ENCODE results near the gene SCAI.

The SCAI gene

DNA sequence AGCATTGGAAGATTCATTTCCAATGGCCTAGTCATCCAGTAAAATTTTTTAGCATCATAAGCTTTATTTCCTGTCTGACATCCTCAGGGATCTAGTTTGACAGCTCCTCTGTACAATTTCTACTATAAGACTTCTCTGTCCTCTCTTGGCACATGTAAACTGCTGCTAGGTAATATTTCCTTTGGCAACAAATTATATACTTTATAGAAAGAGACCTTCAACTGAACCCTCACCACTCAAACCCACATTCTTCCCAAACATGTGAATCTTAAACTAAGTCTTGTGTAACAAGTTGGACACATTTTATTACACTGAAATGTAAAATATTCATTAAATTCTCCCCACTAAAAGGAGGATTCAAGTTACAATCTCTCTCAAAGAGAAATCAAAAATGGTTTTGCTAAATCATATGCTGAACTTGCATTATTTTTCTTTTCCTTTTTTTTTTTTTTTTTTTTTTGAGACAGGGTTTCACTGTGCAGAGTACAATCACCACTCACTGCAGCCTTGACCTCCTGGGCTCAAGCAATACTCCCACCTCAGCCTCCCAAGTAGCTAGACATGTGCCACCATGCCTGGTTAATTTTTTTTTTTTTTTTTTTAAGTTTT, 36.9 kb downstream of the SCAI start:
- H3K4me1 ChIP-seq (ENCODE audit: control insufficient read depth in 1 of 2, insufficient read depth in 2 of 2, low read length in 2 of 2) = no peaks in the 10 kb centered on the region
- no peaks in the 10 kb centered on the region for H3K79me1 ChIP-seq (ENCODE audit: low read length)
- no peak overlapping the region for H2BK120ac ChIP-seq (ENCODE audit: insufficient read depth, low read length, poor library complexity)
- H3K27ac ChIP-seq (ENCODE audit: low read depth, low read length) = no peak overlapping the region
- H3K9ac ChIP-seq (ENCODE audit: low read length) = no peak overlapping the region
- H2AK5ac ChIP-seq (ENCODE audit: low read length) = no peak overlapping the region
- no peak overlapping the region for H4K91ac ChIP-seq (ENCODE audit: low read depth, low read length)
- H2BK12ac ChIP-seq (ENCODE audit: low read length) = no peak overlapping the region
- H4K8ac ChIP-seq (ENCODE audit: low read depth, low read length) = no peak overlapping the region
- no peak overlapping the region for H3K4me2 ChIP-seq (ENCODE audit: low read length)
- no peak overlapping the region for H3K14ac ChIP-seq (ENCODE audit: low read length)
- no peak overlapping the region for H2BK5ac ChIP-seq (ENCODE audit: low read depth, low read length, poor library complexity)
- no peak overlapping the region for H3K23ac ChIP-seq (ENCODE audit: low read length)
- H2AFZ ChIP-seq (ENCODE audit: insufficient read depth, low read length, poor library complexity) = no peak overlapping the region
- H3K27me3 ChIP-seq (ENCODE audit: insufficient read depth, low read length) = no peaks in the 10 kb centered on the region
- H3K79me2 ChIP-seq (ENCODE audit: control insufficient read depth, insufficient read depth, low read length, poor library complexity) = no peaks in the 10 kb centered on the region
- no peaks in the 10 kb centered on the region for H3K36me3 ChIP-seq (ENCODE audit: control insufficient read depth in 1 of 2, insufficient read depth in 2 of 2, low read length in 2 of 2)
- H3K4me3 ChIP-seq (ENCODE audit: low read depth, low read length) = no peak overlapping the region
- H3K9me3 ChIP-seq (ENCODE audit: insufficient read depth, low read depth, low read length) = no peaks in the 10 kb centered on the region
- no peak for DNase-seq
- H3K4ac ChIP-seq (ENCODE audit: low read depth, low read length) = no peak overlapping the region
- no peak overlapping the region for H4K12ac ChIP-seq (ENCODE audit: low read depth, low read length)
- H3K18ac ChIP-seq (ENCODE audit: low read length) = no peak overlapping the region

DNA sequence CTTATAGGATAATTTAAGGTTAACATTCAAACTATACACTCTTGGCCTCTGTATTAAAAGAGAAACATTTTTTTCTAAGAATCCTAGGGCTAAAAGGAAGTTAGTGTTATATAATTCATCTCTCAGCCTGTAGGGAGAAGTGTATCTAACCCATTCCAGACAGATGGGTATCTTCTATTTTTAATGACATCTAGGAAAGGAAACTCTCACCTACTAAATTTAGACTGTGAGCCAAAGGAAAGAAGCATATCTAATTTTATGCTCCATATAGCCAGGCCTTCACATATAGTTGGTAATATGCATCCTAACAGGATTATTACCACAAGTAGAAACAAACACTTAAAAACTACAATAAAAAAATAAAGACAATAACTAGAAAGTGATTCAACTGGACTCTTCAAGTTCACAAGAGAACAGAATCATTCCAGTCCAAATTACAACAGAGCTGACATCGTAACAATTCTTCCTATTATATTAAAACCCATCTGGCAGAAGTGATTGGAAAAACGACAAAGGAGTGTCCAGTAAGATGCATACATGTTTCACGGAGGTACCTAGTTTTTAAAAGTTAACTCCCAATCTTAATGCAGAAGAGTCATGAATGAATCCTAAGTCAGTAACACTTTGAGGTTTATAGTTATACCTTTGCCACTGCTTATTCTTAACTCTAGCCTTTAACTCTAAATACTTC, 39.4 kb downstream of the SCAI start:
- no peaks in the 10 kb centered on the region for H3K4me1 ChIP-seq (ENCODE audit: control insufficient read depth in 1 of 2, insufficient read depth in 2 of 2, low read length in 2 of 2)
- no CpG with 5 or more reads among the region's 3 CpGs for WGBS (ENCODE audit: extremely low coverage, insufficient coverage, insufficient read length)
- H3K23ac ChIP-seq (ENCODE audit: low read length) = no peak overlapping the region
- no peak overlapping the region for H3K4me3 ChIP-seq (ENCODE audit: low read depth, low read length)
- no peaks in the 10 kb centered on the region for H3K36me3 ChIP-seq (ENCODE audit: control insufficient read depth in 1 of 2, insufficient read depth in 2 of 2, low read length in 2 of 2)
- no peak overlapping the region for H2BK12ac ChIP-seq (ENCODE audit: low read length)
- no peak overlapping the region for H3K9ac ChIP-seq (ENCODE audit: low read length)
- no peak overlapping the region for H3K18ac ChIP-seq (ENCODE audit: low read length)
- H3K9me3 ChIP-seq (ENCODE audit: insufficient read depth, low read depth, low read length) = no peaks in the 10 kb centered on the region
- no peak overlapping the region for H3K4ac ChIP-seq (ENCODE audit: low read depth, low read length)
- no peak overlapping the region for H2AK5ac ChIP-seq (ENCODE audit: low read length)
- H3K79me1 ChIP-seq (ENCODE audit: low read length) = no peaks in the 10 kb centered on the region
- H4K12ac ChIP-seq (ENCODE audit: low read depth, low read length) = no peak overlapping the region
- H3K27ac ChIP-seq (ENCODE audit: low read depth, low read length) = no peak overlapping the region
- H3K79me2 ChIP-seq (ENCODE audit: control insufficient read depth, insufficient read depth, low read length, poor library complexity) = no peaks in the 10 kb centered on the region
- H4K8ac ChIP-seq (ENCODE audit: low read depth, low read length) = no peak overlapping the region
- no peaks in the 10 kb centered on the region for H3K27me3 ChIP-seq (ENCODE audit: insufficient read depth, low read length)
- H2BK120ac ChIP-seq (ENCODE audit: insufficient read depth, low read length, poor library complexity) = no peak overlapping the region
- no peak for DNase-seq
- H2AFZ ChIP-seq (ENCODE audit: insufficient read depth, low read length, poor library complexity) = no peak overlapping the region
- H2BK5ac ChIP-seq (ENCODE audit: low read depth, low read length, poor library complexity) = no peak overlapping the region
- H3K14ac ChIP-seq (ENCODE audit: low read length) = no peak overlapping the region
- no peak overlapping the region for H3K4me2 ChIP-seq (ENCODE audit: low read length)
- H4K91ac ChIP-seq (ENCODE audit: low read depth, low read length) = no peak overlapping the region

DNA sequence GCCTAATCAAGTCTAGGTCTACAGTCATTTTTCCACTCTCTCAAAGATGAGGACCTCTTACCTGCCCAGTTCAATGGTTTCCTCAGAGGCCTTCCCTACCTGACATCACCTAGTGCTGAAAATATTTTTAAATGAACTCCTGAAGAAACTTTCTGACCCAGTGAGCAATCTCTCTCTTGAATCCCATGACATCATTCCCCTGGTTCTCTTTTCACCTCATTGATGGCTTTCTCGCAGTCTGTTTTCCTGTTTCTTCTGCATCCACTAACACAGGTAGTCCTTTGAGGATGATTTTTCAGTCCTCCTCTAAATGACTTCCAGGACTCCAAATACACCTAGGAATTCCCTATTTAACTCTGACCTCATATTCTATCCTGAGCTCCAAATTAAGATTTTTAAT, 40.3 kb downstream of the SCAI start:
- no peak overlapping the region for H3K9ac ChIP-seq (ENCODE audit: low read length)
- no peak overlapping the region for H3K18ac ChIP-seq (ENCODE audit: low read length)
- H4K91ac ChIP-seq (ENCODE audit: low read depth, low read length) = no peak overlapping the region
- no peaks in the 10 kb centered on the region for H3K27me3 ChIP-seq (ENCODE audit: insufficient read depth, low read length)
- no peak overlapping the region for H3K27ac ChIP-seq (ENCODE audit: low read depth, low read length)
- H3K9me3 ChIP-seq (ENCODE audit: insufficient read depth, low read depth, low read length) = no peaks in the 10 kb centered on the region
- H2AFZ ChIP-seq (ENCODE audit: insufficient read depth, low read length, poor library complexity) = no peak overlapping the region
- no CpG with 5 or more reads among the region's 1 CpG for WGBS (ENCODE audit: extremely low coverage, insufficient coverage, insufficient read length)
- H4K12ac ChIP-seq (ENCODE audit: low read depth, low read length) = no peak overlapping the region
- no peak overlapping the region for H3K4ac ChIP-seq (ENCODE audit: low read depth, low read length)
- H4K8ac ChIP-seq (ENCODE audit: low read depth, low read length) = no peak overlapping the region
- no peaks in the 10 kb centered on the region for H3K79me2 ChIP-seq (ENCODE audit: control insufficient read depth, insufficient read depth, low read length, poor library complexity)
- H2AK5ac ChIP-seq (ENCODE audit: low read length) = no peak overlapping the region
- no peaks in the 10 kb centered on the region for H3K79me1 ChIP-seq (ENCODE audit: low read length)
- no peak for DNase-seq
- H2BK120ac ChIP-seq (ENCODE audit: insufficient read depth, low read length, poor library complexity) = no peak overlapping the region
- no peak overlapping the region for H3K4me2 ChIP-seq (ENCODE audit: low read length)
- H3K4me3 ChIP-seq (ENCODE audit: low read depth, low read length) = no peak overlapping the region
- H3K36me3 ChIP-seq (ENCODE audit: control insufficient read depth in 1 of 2, insufficient read depth in 2 of 2, low read length in 2 of 2) = no peaks in the 10 kb centered on the region
- H2BK5ac ChIP-seq (ENCODE audit: low read depth, low read length, poor library complexity) = no peak overlapping the region
- H3K14ac ChIP-seq (ENCODE audit: low read length) = no peak overlapping the region
- H3K4me1 ChIP-seq (ENCODE audit: control insufficient read depth in 1 of 2, insufficient read depth in 2 of 2, low read length in 2 of 2) = no peaks in the 10 kb centered on the region
- H3K23ac ChIP-seq (ENCODE audit: low read length) = no peak overlapping the region
- no peak overlapping the region for H2BK12ac ChIP-seq (ENCODE audit: low read length)

DNA sequence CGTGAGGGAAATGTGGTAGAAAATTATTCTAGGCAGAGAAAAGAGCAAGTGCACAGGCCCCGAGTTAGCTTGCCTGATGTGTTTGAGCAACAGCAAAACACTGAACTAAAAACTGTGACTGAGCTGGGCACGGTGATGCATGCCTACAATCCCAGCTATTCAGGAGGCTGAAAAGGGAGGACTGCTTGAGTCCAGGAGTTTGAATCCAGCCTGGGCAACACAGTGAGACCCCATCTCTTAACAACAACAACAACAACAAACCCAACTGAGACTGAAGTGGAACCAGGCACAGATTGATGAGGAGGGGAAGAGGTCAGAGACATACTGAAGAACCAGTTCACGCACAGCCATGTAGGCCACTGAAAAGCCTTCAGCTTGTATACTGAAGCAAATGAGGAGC, 42.5 kb downstream of the SCAI start:
- Histone ChIP-seq H2AK5ac (ENCODE audit: low read length) (no peak overlapping the region), H2AFZ (ENCODE audit: insufficient read depth, low read length, poor library complexity) (no peak overlapping the region), H3K27me3 (ENCODE audit: insufficient read depth, low read length) (no peaks in the 10 kb centered on the region), H3K79me2 (ENCODE audit: control insufficient read depth, insufficient read depth, low read length, poor library complexity) (no peaks in the 10 kb centered on the region), H3K27ac (ENCODE audit: low read depth, low read length) (no peak overlapping the region), H2BK12ac (ENCODE audit: low read length) (no peak overlapping the region), H2BK120ac (ENCODE audit: insufficient read depth, low read length, poor library complexity) (no peak overlapping the region), H4K91ac (ENCODE audit: low read depth, low read length) (no peak overlapping the region), H3K23ac (ENCODE audit: low read length) (no peak overlapping the region), H2BK5ac (ENCODE audit: low read depth, low read length, poor library complexity) (no peak overlapping the region), H3K4me1 (ENCODE audit: control insufficient read depth in 1 of 2, insufficient read depth in 2 of 2, low read length in 2 of 2) (no peaks in the 10 kb centered on the region), H3K14ac (ENCODE audit: low read length) (no peak overlapping the region), H3K9ac (ENCODE audit: low read length) (no peak overlapping the region), H3K36me3 (ENCODE audit: control insufficient read depth in 1 of 2, insufficient read depth in 2 of 2, low read length in 2 of 2) (no peaks in the 10 kb centered on the region), H3K4me2 (ENCODE audit: low read length) (no peak overlapping the region), H3K79me1 (ENCODE audit: low read length) (no peaks in the 10 kb centered on the region), H3K9me3 (ENCODE audit: insufficient read depth, low read depth, low read length) (no peaks in the 10 kb centered on the region), H4K8ac (ENCODE audit: low read depth, low read length) (no peak overlapping the region), H3K4me3 (ENCODE audit: low read depth, low read length) (no peak overlapping the region), H4K12ac (ENCODE audit: low read depth, low read length) (no peak overlapping the region), H3K4ac (ENCODE audit: low read depth, low read length) (no peak overlapping the region), H3K18ac (ENCODE audit: low read length) (no peak overlapping the region)
- no peak for DNase-seq
- WGBS (ENCODE audit: extremely low coverage, insufficient coverage, insufficient read length) = no CpG with 5 or more reads among the region's 4 CpGs

Measured in trophoblast cell (in vitro differentiated cells and primary cell).